ENCODE results near the gene BIN2. TPM values are rescaled to one million over a fixed set of nuclear protein-coding genes. Genes with fewer than 3 reads are reported as not detected.

BIN2 gene
- total RNA-seq (ENCODE audit: unreplicated experiment), result not detected
- long read RNA-seq, result 0 reads

GRCh38 chr12:51323966-51324895 is at the start of gene BIN2:
BIN2 (minus strand) TSS chr12:51324174; CDS start chr12:51324102, 72 bp downstream.
- no peaks in the 10 kb centered on the region for H3K36me3 Mint-ChIP-seq (ENCODE audit: low read depth, unreplicated experiment)
- TF ChIP-seq CTCF (IDR thresholded peaks at IDR 0.05; ENCODE audit: unreplicated experiment), result no peak
- peaks cover 17% of the 10 kb centered on the region for H3K4me1 Mint-ChIP-seq (ENCODE audit: unreplicated experiment)
- no peak within 1 kb of the TSS for H3K4me3 Mint-ChIP-seq (ENCODE audit: unreplicated experiment)
- DNase-seq (ENCODE audit: low spot score), result no peak
- no peaks in the 10 kb centered on the region for H3K9me3 Mint-ChIP-seq (ENCODE audit: unreplicated experiment)
- no peak within 1 kb of the TSS for H3K27ac Mint-ChIP-seq (ENCODE audit: unreplicated experiment)
- H3K27me3 Mint-ChIP-seq (ENCODE audit: unreplicated experiment), result peaks cover 5% of the 10 kb centered on the region

- Mint-ChIP-seq H3K4me3 (ENCODE audit: unreplicated experiment) (peak overlapping the region; percentile 14), H3K9me3 (ENCODE audit: unreplicated experiment) (no peaks in the 10 kb centered on the region), H3K27ac (ENCODE audit: unreplicated experiment) (no peak overlapping the region), H3K4me1 (ENCODE audit: unreplicated experiment) (peaks cover 46% of the 10 kb centered on the region), H3K36me3 (ENCODE audit: low read depth, unreplicated experiment) (peaks cover 16% of the 10 kb centered on the region), H3K27me3 (ENCODE audit: unreplicated experiment) (peaks cover 3% of the 10 kb centered on the region)
- TF ChIP-seq CTCF (IDR thresholded peaks at IDR 0.05; ENCODE audit: unreplicated experiment), result no peak
- DNase-seq (ENCODE audit: low spot score), result no peak
Measured at GRCh38 chr12:51373187-51373586, 49.2 kb upstream of the BIN2 start.

GRCh38 chr12:51372021-51372420 is 48.0 kb upstream of the BIN2 start:
- TF ChIP-seq CTCF (IDR thresholded peaks at IDR 0.05; ENCODE audit: unreplicated experiment), result no peak
- H3K9me3 Mint-ChIP-seq (ENCODE audit: unreplicated experiment), result no peaks in the 10 kb centered on the region
- H3K4me1 Mint-ChIP-seq (ENCODE audit: unreplicated experiment), result peaks cover 46% of the 10 kb centered on the region
- no peak overlapping the region for H3K4me3 Mint-ChIP-seq (ENCODE audit: unreplicated experiment)
- H3K27ac Mint-ChIP-seq (ENCODE audit: unreplicated experiment), result peak overlapping the region; percentile 73
- peaks cover 3% of the 10 kb centered on the region for H3K27me3 Mint-ChIP-seq (ENCODE audit: unreplicated experiment)
- H3K36me3 Mint-ChIP-seq (ENCODE audit: low read depth, unreplicated experiment), result peaks cover 8% of the 10 kb centered on the region
- DNase-seq (ENCODE audit: low spot score), result no peak

GRCh38 chr12:51371295-51371953 is 47.5 kb upstream of the BIN2 start:
- peaks cover 8% of the 10 kb centered on the region for H3K36me3 Mint-ChIP-seq (ENCODE audit: low read depth, unreplicated experiment)
- peaks cover 3% of the 10 kb centered on the region for H3K27me3 Mint-ChIP-seq (ENCODE audit: unreplicated experiment)
- H3K27ac Mint-ChIP-seq (ENCODE audit: unreplicated experiment), result peak overlapping the region; percentile 73
- no peaks in the 10 kb centered on the region for H3K9me3 Mint-ChIP-seq (ENCODE audit: unreplicated experiment)
- peaks cover 46% of the 10 kb centered on the region for H3K4me1 Mint-ChIP-seq (ENCODE audit: unreplicated experiment)
- no peak for TF ChIP-seq CTCF (IDR thresholded peaks at IDR 0.05; ENCODE audit: unreplicated experiment)
- DNase-seq (ENCODE audit: low spot score), result no peak
- peak overlapping the region; percentile 56 for H3K4me3 Mint-ChIP-seq (ENCODE audit: unreplicated experiment)
